ENCODE measurements around the gene PLXNA2. TPM values are rescaled to one million over a fixed set of nuclear protein-coding genes. Genes with fewer than 3 reads are reported as not detected.

The PLXNA2 gene
- total RNA-seq, 1 donor from 2014 or later = 37.4 TPM

GRCh38 chr1:208015255-208015654, 228.9 kb downstream of the PLXNA2 start:
- DNase-seq (ENCODE audit: low spot score) = no peak

GRCh38 chr1:208013210-208013609, 231.0 kb downstream of the PLXNA2 start:
- DNase-seq (ENCODE audit: low spot score) = no peak

DNA sequence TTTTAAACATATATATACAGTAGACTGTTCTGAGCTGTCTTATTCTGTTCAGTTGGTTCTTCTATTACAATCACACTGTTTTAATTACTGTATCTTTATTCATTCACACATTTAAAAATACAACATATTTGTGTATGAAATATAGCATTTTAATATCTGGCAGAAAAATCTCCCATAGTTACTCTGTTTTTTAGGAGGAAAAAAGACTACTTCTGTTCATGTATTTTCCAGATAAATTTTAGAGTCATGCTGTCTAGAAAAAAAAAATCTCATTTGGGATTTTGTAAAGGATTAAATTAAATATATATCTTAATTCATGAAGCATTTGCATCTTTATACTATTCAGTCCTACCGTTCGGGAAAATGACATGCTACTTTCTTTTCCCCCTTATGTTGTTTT, 231.5 kb downstream of the PLXNA2 start:
- DNase-seq (ENCODE audit: low spot score) = no peak

DNA sequence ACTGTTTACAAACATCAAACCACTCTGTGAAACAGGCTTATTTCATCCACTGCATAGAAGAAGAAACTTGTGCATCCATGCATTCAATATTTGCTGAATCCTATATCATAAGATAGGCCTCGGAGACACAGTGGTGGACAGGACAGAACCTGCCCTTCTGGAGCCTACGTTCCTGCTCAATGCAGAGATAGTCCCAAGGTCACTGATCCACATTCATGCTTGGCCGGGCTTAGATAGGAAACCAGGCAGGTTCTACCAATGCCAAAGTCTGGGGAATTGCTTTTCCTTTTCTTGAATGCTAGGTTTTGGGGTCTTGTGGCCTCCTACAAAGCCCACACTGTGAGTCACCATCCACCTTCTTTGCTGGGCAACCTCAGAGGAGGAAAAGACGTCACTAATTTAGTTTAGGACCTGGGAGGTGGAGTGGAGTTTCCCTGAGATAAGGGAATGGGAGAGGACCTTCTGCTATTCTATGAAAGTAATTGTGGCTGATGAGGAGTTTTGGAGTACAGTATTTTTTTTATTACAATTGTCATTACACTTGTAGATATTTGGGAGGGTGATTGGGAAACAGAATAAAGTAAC, 233.6 kb downstream of the PLXNA2 start:
- peak; percentile 21 for DNase-seq (ENCODE audit: low spot score)

DNA sequence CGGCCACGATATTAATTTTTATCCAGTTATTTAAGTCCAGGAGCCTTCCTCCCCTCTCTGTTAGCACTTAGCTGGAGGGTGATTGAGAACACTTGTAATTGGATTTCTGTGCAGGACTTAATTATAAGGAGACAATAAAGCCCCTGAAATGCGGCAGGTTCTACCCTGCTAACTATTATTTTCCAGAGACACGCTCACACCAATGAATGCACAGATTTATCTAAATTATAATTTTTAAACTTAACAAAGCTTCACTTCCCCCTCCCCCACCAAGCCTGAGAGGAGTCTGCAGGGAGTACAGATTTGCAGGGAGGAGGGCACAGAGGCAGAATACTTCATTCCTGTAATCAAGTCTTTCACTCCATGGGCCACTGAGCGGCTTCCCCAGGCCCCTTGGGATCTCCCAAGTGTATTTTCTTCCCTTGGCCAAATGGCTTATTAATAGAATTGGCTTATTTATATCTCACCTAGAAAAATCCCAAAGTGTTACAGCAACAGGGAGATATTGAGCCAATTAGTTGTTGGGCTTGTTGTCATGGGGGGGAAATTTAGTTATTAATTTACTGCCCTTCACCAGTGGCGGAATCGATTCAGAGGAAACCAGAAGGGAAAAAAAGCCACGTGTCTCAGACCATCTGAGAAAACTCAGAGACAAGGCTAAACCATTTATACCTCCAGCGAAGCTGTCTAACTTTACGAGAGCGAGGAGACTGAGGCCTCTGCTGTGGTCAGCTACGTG, 234.3 kb downstream of the PLXNA2 start:
- peak; percentile 42 for DNase-seq (ENCODE audit: low spot score)

GRCh38 chr1:208009303-208009702, 234.9 kb downstream of the PLXNA2 start:
- DNase-seq (ENCODE audit: low spot score) = no peak

DNA sequence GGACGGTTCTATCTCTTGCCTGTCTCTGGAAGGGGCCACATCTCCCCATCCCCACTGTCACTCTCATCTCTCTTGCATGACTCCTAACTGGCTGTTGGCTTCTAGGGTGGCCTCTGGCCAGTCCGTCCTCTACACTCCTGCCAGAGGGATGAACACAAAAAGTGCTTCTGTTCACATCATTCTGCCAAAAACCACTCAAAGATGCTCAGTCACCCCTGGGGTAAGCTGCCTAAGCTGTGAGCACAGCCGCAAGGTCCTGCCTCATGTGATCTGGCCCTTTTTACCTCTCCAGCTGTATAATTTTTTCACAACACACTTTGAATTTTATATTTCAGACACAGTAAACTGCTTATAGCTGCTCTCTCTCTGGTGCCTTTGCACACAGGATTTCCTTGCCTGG, 235.7 kb downstream of the PLXNA2 start:
- no peak for DNase-seq (ENCODE audit: low spot score)

- DNase-seq (ENCODE audit: low spot score) = no peak
Observed at GRCh38 chr1:208007938-208008342, 236.2 kb downstream of the PLXNA2 start.

GRCh38 chr1:208007319-208007937, 236.8 kb downstream of the PLXNA2 start:
- no peak for DNase-seq (ENCODE audit: low spot score)

GRCh38 chr1:208006258-208006920, 237.8 kb downstream of the PLXNA2 start:
- no peak for DNase-seq (ENCODE audit: low spot score)

DNA sequence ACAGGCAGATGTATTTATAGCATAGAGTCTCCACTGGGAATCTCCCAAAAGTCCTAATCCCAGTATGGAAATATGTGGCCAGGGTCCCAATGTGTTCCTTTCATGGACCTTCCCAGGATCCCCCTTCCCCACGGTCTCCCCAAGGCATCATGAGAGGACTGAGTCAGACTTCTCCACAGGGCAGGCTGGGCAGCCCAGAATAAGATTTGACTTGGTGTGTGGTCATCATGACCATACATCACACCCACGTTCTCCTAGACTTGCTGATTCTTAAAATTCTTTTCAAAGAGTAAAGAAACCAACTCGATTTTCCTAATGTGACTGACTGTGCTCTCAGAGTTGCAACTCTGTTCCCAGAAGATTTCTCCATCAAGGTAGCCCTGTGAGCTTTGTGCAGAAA, 239.3 kb downstream of the PLXNA2 start:
- DNase-seq (ENCODE audit: low spot score) = no peak

DNA sequence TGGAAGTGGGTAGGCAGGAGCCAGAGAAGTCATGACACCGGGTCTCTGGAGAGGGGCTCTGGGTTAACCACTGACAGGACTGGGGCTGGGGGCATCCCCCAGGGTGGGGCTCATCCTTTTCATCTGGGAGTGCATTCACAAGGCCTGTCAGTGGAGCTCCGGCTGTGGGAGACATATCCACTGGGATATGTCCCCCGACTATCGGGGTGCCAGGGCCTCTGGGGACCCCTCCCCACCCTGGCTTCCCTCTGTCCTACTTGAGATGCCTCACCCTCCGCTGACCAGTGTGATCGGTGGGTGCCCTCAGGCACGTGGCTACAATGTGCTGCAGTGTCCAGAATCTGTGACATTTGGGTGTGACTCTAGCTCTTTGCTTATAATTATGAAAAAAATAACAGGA, 240.9 kb downstream of the PLXNA2 start:
- no peak for DNase-seq (ENCODE audit: low spot score)

GRCh38 chr1:208002672-208003071, 241.5 kb downstream of the PLXNA2 start:
- no peak for DNase-seq (ENCODE audit: low spot score)

DNA sequence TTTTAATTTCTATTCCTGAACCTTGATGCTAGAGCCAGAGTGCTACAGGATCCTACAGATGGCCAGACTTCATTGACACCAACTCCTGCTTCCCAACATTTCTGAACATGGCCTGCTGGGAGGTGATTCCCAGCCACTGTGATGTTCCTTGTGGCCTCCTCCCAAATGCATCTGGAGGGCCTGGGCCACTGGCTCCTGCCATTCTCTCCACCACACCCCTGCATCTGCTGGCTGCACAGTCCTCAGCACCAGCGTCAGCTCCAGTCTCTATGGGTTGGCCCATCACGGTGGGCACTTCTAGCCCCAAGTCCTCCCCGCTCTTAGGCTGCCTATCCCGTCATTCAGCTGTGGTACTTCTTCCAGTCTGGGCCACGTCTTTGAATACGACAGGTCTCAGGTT, 242.1 kb downstream of the PLXNA2 start:
- no peak for DNase-seq (ENCODE audit: low spot score)

DNA sequence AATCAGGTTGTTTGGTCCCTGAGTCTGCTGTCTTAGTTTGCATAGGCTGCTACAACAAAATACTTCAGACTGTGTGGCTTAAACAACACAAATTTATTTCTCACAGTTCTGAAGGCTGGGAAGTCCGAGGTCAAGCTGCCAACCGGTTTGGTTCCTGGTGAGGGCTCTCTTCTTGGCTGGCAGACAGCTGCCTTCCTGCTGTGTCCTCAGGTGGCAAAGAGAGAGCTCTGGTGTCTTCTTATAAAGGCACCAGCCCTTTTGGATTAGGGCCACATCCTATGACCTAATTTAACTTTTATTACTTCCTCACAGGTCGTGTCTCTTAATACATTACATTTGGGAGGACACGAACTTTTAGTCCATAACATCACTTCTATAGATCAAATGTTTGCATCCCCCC, 243.7 kb downstream of the PLXNA2 start:
- DNase-seq (ENCODE audit: low spot score) = no peak

DNA sequence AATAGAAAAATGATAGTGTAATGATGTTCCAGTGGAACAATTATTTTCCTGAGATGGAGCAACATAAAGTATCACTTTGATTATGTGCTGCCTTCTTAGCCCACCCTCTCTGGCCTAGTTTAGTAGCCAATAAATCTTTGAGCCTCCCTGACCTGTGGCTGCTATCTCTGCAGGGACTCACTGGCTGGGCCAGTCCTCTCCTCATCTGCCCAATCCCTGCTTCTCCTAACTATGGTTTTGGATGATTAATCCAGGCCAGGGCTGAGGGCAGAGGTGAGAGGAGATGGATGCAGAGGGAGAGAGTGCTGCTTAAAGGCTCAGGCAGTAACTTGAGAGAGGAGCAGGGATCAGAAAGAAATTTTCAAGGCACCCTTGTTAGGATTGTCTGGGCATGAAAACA, 244.2 kb downstream of the PLXNA2 start:
- DNase-seq (ENCODE audit: low spot score) = no peak

DNA sequence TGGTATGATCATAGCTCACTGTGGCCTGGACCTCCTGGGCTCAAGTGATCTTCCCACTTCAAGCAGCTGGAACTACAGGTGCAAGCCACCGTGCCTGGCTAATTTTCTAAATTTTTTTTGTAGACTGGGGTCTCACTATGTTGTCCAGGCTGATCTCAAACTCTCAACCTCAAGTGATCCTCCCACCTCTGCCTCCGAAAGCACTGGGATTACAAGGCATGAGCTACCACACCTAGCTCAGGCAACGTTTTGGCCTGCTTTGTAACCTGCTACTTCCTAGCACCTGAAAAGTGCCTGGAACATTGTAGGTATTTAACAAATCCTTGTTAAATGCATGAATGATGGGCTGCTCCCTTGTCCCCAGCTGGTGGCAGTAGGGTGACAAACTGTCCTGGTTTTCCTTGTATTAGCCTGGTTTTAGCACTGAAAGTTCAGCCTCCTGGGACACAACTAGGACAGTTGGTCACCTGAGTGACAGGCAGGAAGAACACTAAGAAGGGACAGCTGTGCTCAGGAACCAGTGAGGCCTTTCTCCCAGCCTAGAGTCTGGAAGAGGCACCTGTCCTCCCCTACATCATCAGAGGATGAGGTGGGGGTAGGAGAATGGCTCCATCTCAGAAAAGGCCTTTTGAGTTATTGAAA, 244.8 kb downstream of the PLXNA2 start:
- no peak for DNase-seq (ENCODE audit: low spot score)

DNA sequence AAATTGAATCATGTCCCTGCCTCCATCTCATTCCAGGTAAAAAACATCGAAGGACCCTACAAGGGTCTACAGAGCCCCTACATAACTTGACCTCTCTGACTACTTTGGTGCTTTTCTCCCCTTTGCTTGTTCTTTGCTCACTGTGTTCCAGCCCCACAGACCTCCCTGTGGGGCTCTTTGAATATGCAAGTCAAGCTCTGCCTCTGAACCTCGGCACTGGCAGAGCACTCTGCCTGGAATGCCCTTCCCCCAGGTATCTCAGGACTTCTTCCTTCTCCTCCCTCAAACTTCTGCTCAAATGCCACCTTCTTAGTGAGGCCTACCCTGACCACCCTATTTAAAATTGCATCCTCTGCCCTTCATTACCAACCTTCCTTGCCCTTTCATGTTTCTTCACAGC, 245.5 kb downstream of the PLXNA2 start:
- DNase-seq (ENCODE audit: low spot score) = no peak

- DNase-seq (ENCODE audit: low spot score) = peak; percentile 80
Observed at GRCh38 chr1:207997486-207998268, 246.5 kb downstream of the PLXNA2 start.

GRCh38 chr1:207996636-207997035, 247.5 kb downstream of the PLXNA2 start:
- no peak for DNase-seq (ENCODE audit: low spot score)

GRCh38 chr1:207995576-207995975, 248.6 kb downstream of the PLXNA2 start:
- DNase-seq (ENCODE audit: low spot score) = no peak
